GF-D8 (cell line): Measurements from ENCODE around the gene CGNL1.

Source experiments
- DNase-seq: peaks from one replicate; lab custom pipeline; 2025; lab: John Stamatoyannopoulos, UW

Gene CGNL1

GRCh38 chr15:57500979-57501576 is 124.8 kb downstream of the CGNL1 start:
- DNase-seq = no peak

- DNase-seq = no peak
Observed at GRCh38 chr15:57502116-57502515, 125.8 kb downstream of the CGNL1 start.

- no peak for DNase-seq
Observed at GRCh38 chr15:57503051-57503702, 126.9 kb downstream of the CGNL1 start.

- DNase-seq = no peak
Observed at GRCh38 chr15:57503911-57504598, 127.8 kb downstream of the CGNL1 start.

GRCh38 chr15:57504599-57504940 is 128.3 kb downstream of the CGNL1 start:
- DNase-seq = no peak

- no peak for DNase-seq
Observed at GRCh38 chr15:57505056-57505715, 128.9 kb downstream of the CGNL1 start.

GRCh38 chr15:57505949-57506391 is 129.7 kb downstream of the CGNL1 start:
- DNase-seq = no peak

- no peak for DNase-seq
Observed at GRCh38 chr15:57506422-57506821, 130.1 kb downstream of the CGNL1 start.

GRCh38 chr15:57507111-57507510 is 130.8 kb downstream of the CGNL1 start:
- DNase-seq = no peak

GRCh38 chr15:57509126-57509525 is 132.8 kb downstream of the CGNL1 start:
- no peak for DNase-seq

GRCh38 chr15:57509965-57510364 is 133.7 kb downstream of the CGNL1 start:
- DNase-seq = no peak

GRCh38 chr15:57510647-57511046 is 134.3 kb downstream of the CGNL1 start:
- DNase-seq = no peak

GRCh38 chr15:57516327-57517029 is 140.2 kb downstream of the CGNL1 start:
- DNase-seq = no peak

GRCh38 chr15:57517030-57517671 is 140.8 kb downstream of the CGNL1 start:
- DNase-seq = no peak

- DNase-seq = no peak
Observed at GRCh38 chr15:57518779-57519405, 142.6 kb downstream of the CGNL1 start.

GRCh38 chr15:57519806-57520205 is 143.5 kb downstream of the CGNL1 start:
- DNase-seq = no peak

- DNase-seq = no peak
Observed at GRCh38 chr15:57521503-57521902, 145.2 kb downstream of the CGNL1 start.

- DNase-seq = no peak
Observed at GRCh38 chr15:57522148-57522547, 145.8 kb downstream of the CGNL1 start.

GRCh38 chr15:57525581-57525980 is 149.3 kb downstream of the CGNL1 start:
- DNase-seq = no peak

- no peak for DNase-seq
Observed at GRCh38 chr15:57526076-57526475, 149.8 kb downstream of the CGNL1 start.

- no peak for DNase-seq
Observed at GRCh38 chr15:57526615-57527014, 150.3 kb downstream of the CGNL1 start.
